Prostate gland (tissue), 2 donors: ENCODE measurements around the gene STAC2.

Experiments
- CTCF ChIP-seq, 4 experiments: fragments of 200-600 bp in 2 of 4; fragments of 450-650 bp in 2 of 4; sonication (generic) in 2 of 4; IDR thresholded peaks; 1 replicate in 3 of 4; 2 replicates in 1 of 4; pipeline ENCODE4 v1.5.1; 2016 to 2019; ENCODE audit warnings: antibody characterized with exemption in 4 of 4, mild to moderate bottlenecking in 2 of 4, moderate library complexity in 2 of 4
- POLR2A ChIP-seq: fragments of 450-650 bp; IDR thresholded peaks from one replicate; pipeline ENCODE4 v1.6.1; 2016; ENCODE audit warnings: antibody characterized with exemption, mild to moderate bottlenecking

- TF ChIP-seq CTCF (IDR thresholded peaks at IDR 0.05), result no peak
- no peak for TF ChIP-seq POLR2A
Observed at GRCh38 chr17:39227364-39227919, 1.7 kb upstream of the STAC2 start.
